GM06990 (cell line): ENCODE measurements around the gene UBE2E1.

Experiments used
- DNase-seq: peaks from one replicate; pipeline ENCODE4 v3.0.0-alpha.2; 2011; ENCODE audit not compliant: insufficient read length; ENCODE audit errors: extremely low read depth
- H3K27me3 ChIP-seq: replicated peaks from 2 replicates; pipeline ENCODE4 v1.6.0; 2011; ENCODE audit warnings: low read length; ENCODE audit not compliant: control insufficient read depth, insufficient read depth
- H3K36me3 ChIP-seq: 2 replicates; pipeline ENCODE4 v1.5.1; 2011; ENCODE audit warnings: low read length; ENCODE audit not compliant: control insufficient read depth, insufficient read depth
- H3K4me3 ChIP-seq: replicated peaks from 2 replicates; pipeline ENCODE4 v1.5.1; 2011; ENCODE audit warnings: low read depth, mild to moderate bottlenecking, control low read depth, low read length
- CTCF ChIP-seq: IDR thresholded peaks from 2 replicates; pipeline ENCODE4 v1.5.1; 2011; ENCODE audit warnings: low read length, control low read depth, mild to moderate bottlenecking, inconsistent platforms; ENCODE audit not compliant: insufficient read depth, poor library complexity, severe bottlenecking

UBE2E1 gene

GRCh38 chr3:23775254-23775909, 30.4 kb upstream of the UBE2E1 start:
- Histone ChIP-seq H3K27me3 (no peaks in the 10 kb centered on the region), H3K4me3 (no peak overlapping the region), H3K36me3 (no peaks in the 10 kb centered on the region)
- DNase-seq, result no peak
- TF ChIP-seq CTCF, result no peak

- Histone ChIP-seq H3K27me3 (no peaks in the 10 kb centered on the region), H3K36me3 (no peaks in the 10 kb centered on the region), H3K4me3 (no peak overlapping the region)
- no peak for TF ChIP-seq CTCF
- no peak for DNase-seq
Measured at GRCh38 chr3:23776352-23776891, 29.3 kb upstream of the UBE2E1 start.

GRCh38 chr3:23778446-23778845, 27.3 kb upstream of the UBE2E1 start:
- TF ChIP-seq CTCF, result no peak
- no peak overlapping the region for H3K4me3 ChIP-seq
- no peaks in the 10 kb centered on the region for H3K27me3 ChIP-seq
- no peak for DNase-seq
- H3K36me3 ChIP-seq, result no peaks in the 10 kb centered on the region

- no peak for TF ChIP-seq CTCF
- H3K36me3 ChIP-seq, result no peaks in the 10 kb centered on the region
- DNase-seq, result no peak
- no peaks in the 10 kb centered on the region for H3K27me3 ChIP-seq
- H3K4me3 ChIP-seq, result no peak overlapping the region
Measured at GRCh38 chr3:23779841-23780240, 25.9 kb upstream of the UBE2E1 start.

- H3K27me3 ChIP-seq, result no peaks in the 10 kb centered on the region
Measured at GRCh38 chr3:23781051-23781450, 24.7 kb upstream of the UBE2E1 start.

More at GRCh38 chr3:23781051-23781450, 24.7 kb upstream of the UBE2E1 start:
- Histone ChIP-seq H3K36me3 (no peaks in the 10 kb centered on the region), H3K4me3 (no peak overlapping the region)
- DNase-seq, result no peak
- no peak for TF ChIP-seq CTCF
